ENCODE data around the gene MPLKIP.

Gene MPLKIP

GRCh38 chr7:40105879-40106473, 28.4 kb downstream of the MPLKIP start:
- TF ChIP-seq ZNF664 (tag by site-specific recombination; IDR thresholded peaks at IDR 0.05) = no peak
- TF ChIP-seq ZNF292 (tag by site-specific recombination; IDR thresholded peaks at IDR 0.05; ENCODE audit: borderline replicate concordance, low read depth) = no peak
- TF ChIP-seq ZNF521 (tag by site-specific recombination; IDR thresholded peaks at IDR 0.05) = no peak
- no peak for TF ChIP-seq ZNF580 (tag by site-specific recombination; IDR thresholded peaks at IDR 0.05)
- TF ChIP-seq ZNF398 (tag by site-specific recombination; IDR thresholded peaks at IDR 0.05) = no peak
- TF ChIP-seq ZBTB21 (tag by site-specific recombination; IDR thresholded peaks at IDR 0.05) = no peak
- TF ChIP-seq ZBTB6 (tag by site-specific recombination; IDR thresholded peaks at IDR 0.05) = no peak
- TF ChIP-seq GLI4 (tag by site-specific recombination; IDR thresholded peaks at IDR 0.05) = no peak
- TF ChIP-seq ZNF654 (tag by site-specific recombination; IDR thresholded peaks at IDR 0.05; ENCODE audit: low read depth) = no peak
- TF ChIP-seq ZNF677 (tag by site-specific recombination; IDR thresholded peaks at IDR 0.05) = no peak
- TF ChIP-seq ZNF843 (tag by site-specific recombination; IDR thresholded peaks at IDR 0.05) = no peak
- no peak for TF ChIP-seq ZNF473 (tag by site-specific recombination; IDR thresholded peaks at IDR 0.05)
- no peak for TF ChIP-seq ZNF391 (tag by site-specific recombination; IDR thresholded peaks at IDR 0.05; ENCODE audit: borderline replicate concordance, low read depth)
- TF ChIP-seq ZNF639 (tag by site-specific recombination; IDR thresholded peaks at IDR 0.05) = no peak
- Histone ChIP-seq H3K9me3 (ENCODE audit: control insufficient read depth, insufficient read depth, low read depth, low read length) (no peaks in the 10 kb centered on the region), H3K27ac (ENCODE audit: extremely low read depth, low read depth, low read length) (no peak overlapping the region), H3K4me1 (ENCODE audit: control insufficient read depth, insufficient read depth, low read length) (no peaks in the 10 kb centered on the region), H3K36me3 (ENCODE audit: control insufficient read depth in 2 of 2, insufficient read depth in 1 of 2, low read length in 2 of 2) (no peaks in the 10 kb centered on the region; a peak in 1 of 3 replicates), H3K4me3 (ENCODE audit: low read depth, low read length) (no peak overlapping the region)
- CTCF ChIA-PET = no interaction called here
- POLR2A ChIA-PET = no interaction called here

GRCh38 chr7:40102897-40103296, 31.5 kb downstream of the MPLKIP start:
- H3K9me3 ChIP-seq (ENCODE audit: control insufficient read depth, insufficient read depth, low read depth, low read length) = no peaks in the 10 kb centered on the region
- ChIA-PET POLR2A (no interaction called here), CTCF (interaction anchor here (0.7 kb wide), 1 partner anchor 38 kb away, joined by 4 read pairs; no protein-coding TSS in a partner anchor)
- no peak overlapping the region for H3K4me3 ChIP-seq (ENCODE audit: low read depth, low read length)
- no peak for TF ChIP-seq OSR2 (tag by site-specific recombination; IDR thresholded peaks at IDR 0.05)
- H3K4me1 ChIP-seq (ENCODE audit: control insufficient read depth, insufficient read depth, low read length) = peaks cover 7% of the 10 kb centered on the region
- no peaks in the 10 kb centered on the region; a peak in 1 of 3 replicates for H3K36me3 ChIP-seq (ENCODE audit: control insufficient read depth in 2 of 2, insufficient read depth in 1 of 2, low read length in 2 of 2)
- no peak overlapping the region for H3K27ac ChIP-seq (ENCODE audit: extremely low read depth, low read depth, low read length)

GRCh38 chr7:40101201-40101600, 33.2 kb downstream of the MPLKIP start:
- CTCF ChIA-PET = no interaction called here
- no peaks in the 10 kb centered on the region for H3K9me3 ChIP-seq (ENCODE audit: control insufficient read depth, insufficient read depth, low read depth, low read length)
- POLR2A ChIA-PET = no interaction called here
- TF ChIP-seq ZNF292 (tag by site-specific recombination; IDR thresholded peaks at IDR 0.05; ENCODE audit: borderline replicate concordance, low read depth) = no peak
- TF ChIP-seq KLF16 (tag by site-specific recombination; IDR thresholded peaks at IDR 0.05) = no peak
- TF ChIP-seq ZNF488 (tag by site-specific recombination; IDR thresholded peaks at IDR 0.05) = no peak
- TF ChIP-seq ZNF664 (tag by site-specific recombination; IDR thresholded peaks at IDR 0.05) = no peak
- TF ChIP-seq ZNF555 (tag by site-specific recombination; conservative IDR thresholded peaks at IDR 0.05) = no peak
- TF ChIP-seq ZNF529 (tag by site-specific recombination; IDR thresholded peaks at IDR 0.05; ENCODE audit: insufficient replicate concordance) = no peak
- no peak for TF ChIP-seq ZNF112 (tag by site-specific recombination; IDR thresholded peaks at IDR 0.05)
- no peak for TF ChIP-seq PATZ1 (tag by site-specific recombination; IDR thresholded peaks at IDR 0.05)
- TF ChIP-seq ZNF830 (tag by site-specific recombination; IDR thresholded peaks at IDR 0.05; ENCODE audit: low read depth) = no peak
- TF ChIP-seq MEIS1 (CRISPR knock-in tag; IDR thresholded peaks at IDR 0.05; ENCODE audit: borderline replicate concordance) = no peak

More at GRCh38 chr7:40101201-40101600, 33.2 kb downstream of the MPLKIP start:
- H3K27ac ChIP-seq (ENCODE audit: extremely low read depth, low read depth, low read length) = no peak overlapping the region
- no peak overlapping the region for H3K4me3 ChIP-seq (ENCODE audit: low read depth, low read length)
- peaks cover 7% of the 10 kb centered on the region for H3K4me1 ChIP-seq (ENCODE audit: control insufficient read depth, insufficient read depth, low read length)
- H3K36me3 ChIP-seq (ENCODE audit: control insufficient read depth in 2 of 2, insufficient read depth in 1 of 2, low read length in 2 of 2) = peaks cover 0 to 2% of the 10 kb centered on the region in 2 experiments; a peak in 2 of 3 replicates
